HCT116 (cell line): ENCODE measurements around the gene TOMM40. TPM values are rescaled to one million over a fixed set of nuclear protein-coding genes. Genes with fewer than 3 reads are reported as not detected.

Source experiments
- ATAC-seq: fragments of 200-7000 bp; cut with Tn5 transposase; 2 replicates; pipeline ENCODE4 v1.9.1; 2020; ENCODE audit warnings: mild to moderate bottlenecking, moderate library complexity
- BruUV-seq: library from RNA; stranded (reverse); fragments of 400-500 nt; replicated peaks from 2 replicates; lab custom pipeline; 2021; lab: Mats Ljungman, UMichigan
- CTCF ChIA-PET: fragments of 300-600 bp; sonication (Branson Sonifier 250); formaldehyde crosslinking; loops from one replicate; lab custom pipeline; 2021; ENCODE audit warnings: antibody characterized with exemption; lab: Charles Lee
- POLR2A ChIA-PET: fragments of 300-600, 350-600 bp; sonication (Branson Sonifier 250); formaldehyde crosslinking; loops from one replicate; lab custom pipeline; 2021; ENCODE audit warnings: antibody characterized with exemption; lab: Charles Lee
- RAD21 ChIA-PET, 2 experiments: fragments of 300-600 bp; sonication (Branson Sonifier 250); formaldehyde crosslinking; loops; one replicate each; lab custom pipeline; 2023; ENCODE audit warnings: low total read pairs in 2 of 2; ENCODE audit not compliant: uncharacterized antibody in 2 of 2, unreplicated experiment in 2 of 2, low non-redundant PET in 1 of 2; lab: Charles Lee
- DNase-seq: peaks from one replicate; pipeline ENCODE4 v3.0.0-alpha.2; 2010; ENCODE audit warnings: low read depth, low spot score
- H2AFZ ChIP-seq: fragments of 200-600 bp; shearing (Covaris generic), sonication (generic); 2 replicates; pipeline ENCODE4 v1.6.1; 2017; ENCODE audit warnings: low read depth, mixed run types, mixed read lengths, antibody characterized with exemption, low read length; ENCODE audit not compliant: poor library complexity, severe bottlenecking
- H3K27ac ChIP-seq: 2 replicates; pipeline ENCODE4 v1.5.1; 2012; ENCODE audit warnings: low read depth, low read length
- H3K27me3 ChIP-seq: fragments of 200-600 bp; sonication (generic); 2 replicates; pipeline ENCODE4 v1.6.1; 2016; ENCODE audit warnings: mixed run types, low read length, mixed read lengths; ENCODE audit not compliant: insufficient read depth
- H3K36me3 ChIP-seq, 2 experiments: fragments of 200-500 bp in 1 of 2; fragments of 200-600 bp in 1 of 2; sonication (Bioruptor generic) in 1 of 2; sonication (generic) in 1 of 2; 2 replicates each; pipeline versions ENCODE4 v1.5.1 to v1.6.1; 2014 to 2016; ENCODE audit warnings: low read length in 2 of 2, inconsistent platforms in 1 of 2, mixed read lengths in 1 of 2, mixed run types in 1 of 2; ENCODE audit not compliant: insufficient read depth in 2 of 2, control insufficient read depth in 1 of 2
- H3K4me1 ChIP-seq, 2 experiments: fragments of 200-600 bp in 1 of 2; sonication (generic) in 1 of 2; 2 replicates each; pipeline versions ENCODE4 v1.5.1 to v1.6.1; 2012 to 2017; ENCODE audit warnings: low read length in 2 of 2, inconsistent platforms in 1 of 2, mild to moderate bottlenecking in 1 of 2, mixed read lengths in 1 of 2, mixed run types in 1 of 2, moderate library complexity in 1 of 2; ENCODE audit not compliant: insufficient read depth in 2 of 2, control insufficient read depth in 1 of 2
- H3K4me2 ChIP-seq: fragments of 200-600 bp; sonication (generic); 2 replicates; pipeline ENCODE4 v1.6.1; 2017; ENCODE audit warnings: mixed run types, low read length, mixed read lengths
- H3K4me3 ChIP-seq, 2 experiments: fragments of 200-600 bp in 1 of 2; sonication (generic) in 1 of 2; replicated peaks in 1 of 2; 2 replicates each; pipeline ENCODE4 v1.5.1; 2011 to 2016; ENCODE audit warnings: low read length in 2 of 2, control low read depth in 1 of 2, low read depth in 1 of 2, mild to moderate bottlenecking in 1 of 2, mixed read lengths in 1 of 2, mixed run types in 1 of 2
- H3K79me2 ChIP-seq: fragments of 200-600 bp; sonication (generic); 2 replicates; pipeline ENCODE4 v1.6.1; 2017; ENCODE audit warnings: mild to moderate bottlenecking, mixed run types, low read length, moderate library complexity, mixed read lengths; ENCODE audit not compliant: insufficient read depth
- H3K9ac ChIP-seq: fragments of 200-600 bp; sonication (generic); 2 replicates; pipeline ENCODE4 v1.6.1; 2016; ENCODE audit warnings: low read length, mixed read lengths
- H3K9me2 ChIP-seq: fragments of 200-600 bp; sonication (generic), shearing (Covaris generic); 2 replicates; pipeline ENCODE4 v1.6.1; 2017; ENCODE audit warnings: mixed run types, mild to moderate bottlenecking, moderate library complexity; ENCODE audit not compliant: insufficient read depth
- H3K9me3 ChIP-seq, 2 experiments: fragments of 200-500 bp in 1 of 2; fragments of 200-600 bp in 1 of 2; sonication (Bioruptor generic) in 1 of 2; sonication (generic) in 1 of 2; 2 replicates each; pipeline ENCODE4 v1.6.1; 2014 to 2017; ENCODE audit warnings: low read length in 2 of 2, mixed read lengths in 2 of 2, inconsistent platforms in 1 of 2, low read depth in 1 of 2, mild to moderate bottlenecking in 1 of 2, mixed run types in 1 of 2, moderate library complexity in 1 of 2; ENCODE audit not compliant: control insufficient read depth in 1 of 2, insufficient read depth in 1 of 2
- H4K20me1 ChIP-seq: fragments of 200-600 bp; sonication (generic), shearing (Covaris generic); 2 replicates; pipeline ENCODE4 v1.6.1; 2017; ENCODE audit warnings: mixed run types, mild to moderate bottlenecking, moderate library complexity; ENCODE audit not compliant: insufficient read depth
- CBX3 ChIP-seq: IDR thresholded peaks from 2 replicates; pipeline ENCODE4 v1.6.1; 2012; ENCODE audit warnings: low read depth
- CEBPB ChIP-seq: IDR thresholded peaks from 2 replicates; pipeline ENCODE4 v1.6.1; 2012; ENCODE audit warnings: low read depth
- EGR1 ChIP-seq: IDR thresholded peaks from 2 replicates; pipeline ENCODE4 v1.6.1; 2012; ENCODE audit warnings: low read depth
- POLR2AphosphoS5 ChIP-seq: IDR thresholded peaks from 2 replicates; pipeline ENCODE4 v1.6.1; 2011; ENCODE audit warnings: mild to moderate bottlenecking, low read depth, low read length, moderate library complexity
- RAD21 ChIP-seq: IDR thresholded peaks from 2 replicates; pipeline ENCODE4 v1.6.1; 2012; ENCODE audit warnings: low read depth, mild to moderate bottlenecking
- SIN3A ChIP-seq: IDR thresholded peaks from 2 replicates; pipeline ENCODE4 v1.6.1; 2012; ENCODE audit warnings: low read depth
- SP1 ChIP-seq: IDR thresholded peaks from 2 replicates; pipeline ENCODE4 v1.6.1; 2012; ENCODE audit warnings: low read depth
- SRF ChIP-seq: IDR thresholded peaks from 2 replicates; pipeline ENCODE4 v1.6.1; 2012; ENCODE audit warnings: low read depth
- TCF7L2 ChIP-seq: IDR thresholded peaks from 2 replicates; pipeline ENCODE4 v1.7.0; 2011; ENCODE audit warnings: borderline replicate concordance, inconsistent platforms; ENCODE audit not compliant: insufficient read depth, insufficient read length; ENCODE audit errors: extremely low read depth
- ZNF274 ChIP-seq: fragments of 200-500 bp; sonication (Bioruptor generic); IDR thresholded peaks from 2 replicates; pipeline ENCODE4 v1.6.1; 2014; ENCODE audit warnings: mild to moderate bottlenecking, low read depth, low read length, inconsistent platforms
- intact Hi-C: fragments of 100-400 bp; cut with micrococcal nuclease; formaldehyde crosslinking; loops from 2 replicates; pipeline ENCODE4 v1.10.0; 2022
- total RNA-seq: library from RNA; stranded (reverse); gene quantifications from one replicate; pipeline ENCODE4 v1.2.1, GENCODE V29; 2021; ENCODE audit not compliant: unreplicated experiment
- TF ChIP-seq, protein P1 (sequence below): IDR thresholded peaks from 2 replicates; pipeline ENCODE4 v1.6.1; 2012
- TF ChIP-seq, protein P2 (sequence below): IDR thresholded peaks from 2 replicates; pipeline ENCODE4 v1.6.1; 2012
- TF ChIP-seq, protein P3 (sequence below): IDR thresholded peaks from 2 replicates; pipeline ENCODE4 v1.6.1; 2011; ENCODE audit warnings: mild to moderate bottlenecking, low read length, moderate library complexity; ENCODE audit not compliant: insufficient replicate concordance; ENCODE audit errors: extremely low read depth
- TF ChIP-seq, protein P4 (sequence below), 3 experiments: fragments of 200-600 bp in 1 of 3; sonication (generic) in 1 of 3; IDR thresholded peaks in 2 of 3; conservative IDR thresholded peaks in 1 of 3; 2 replicates each; pipeline ENCODE4 v1.5.1; 2012 to 2017; ENCODE audit warnings: low read depth in 2 of 3, low read length in 2 of 3, antibody characterized with exemption in 1 of 3, borderline replicate concordance in 1 of 3, control low read depth in 1 of 3, mild to moderate bottlenecking in 1 of 3, mixed read lengths in 1 of 3, mixed run types in 1 of 3, moderate library complexity in 1 of 3; ENCODE audit not compliant: insufficient read depth in 1 of 3
- TF ChIP-seq, protein P5 (sequence below): IDR thresholded peaks from 2 replicates; pipeline ENCODE4 v1.6.1; 2012; ENCODE audit warnings: low read depth

Gene TOMM40
- total RNA-seq, 1 experiment from 2014 or later: 178 TPM

DNA sequence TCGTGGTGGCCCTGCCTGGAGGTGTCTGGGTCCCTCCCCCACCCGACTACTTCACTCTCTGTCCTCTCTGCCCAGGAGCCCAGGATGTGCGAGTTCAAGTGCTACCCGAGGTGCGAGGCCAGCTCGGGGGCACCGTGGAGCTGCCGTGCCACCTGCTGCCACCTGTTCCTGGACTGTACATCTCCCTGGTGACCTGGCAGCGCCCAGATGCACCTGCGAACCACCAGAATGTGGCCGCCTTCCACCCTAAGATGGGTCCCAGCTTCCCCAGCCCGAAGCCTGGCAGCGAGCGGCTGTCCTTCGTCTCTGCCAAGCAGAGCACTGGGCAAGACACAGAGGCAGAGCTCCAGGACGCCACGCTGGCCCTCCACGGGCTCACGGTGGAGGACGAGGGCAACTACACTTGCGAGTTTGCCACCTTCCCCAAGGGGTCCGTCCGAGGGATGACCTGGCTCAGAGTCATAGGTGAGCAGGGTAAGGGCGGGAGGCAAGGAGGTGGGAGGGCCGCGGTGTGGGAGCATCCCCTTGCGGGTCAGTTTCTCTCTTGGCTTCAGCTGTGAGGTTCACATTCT lies 25.8 kb upstream of the TOMM40 start:
- Histone ChIP-seq H3K4me1 (peaks cover 17 to 36% of the 10 kb centered on the region in 2 experiments), H4K20me1 (no peaks in the 10 kb centered on the region), H3K36me3 (peaks cover 2 to 5% of the 10 kb centered on the region in 2 experiments; a peak in 2 of 4 replicates), H3K9ac (no peak overlapping the region), H3K9me2 (no peaks in the 10 kb centered on the region), H3K79me2 (peaks cover 29% of the 10 kb centered on the region), H3K27ac (no peak overlapping the region; the same call in 1 of the 2 replicates), H3K27me3 (no peaks in the 10 kb centered on the region), H3K9me3 (no peaks in the 10 kb centered on the region), H3K4me2 (no peak overlapping the region), H2AFZ (no peak overlapping the region), H3K4me3 (no peak overlapping the region)
- intact Hi-C loops: no loop called here
- TF ChIP-seq CBX3 (no peak), SRF (no peak), ZNF274 (no peak), SP1 (no peak), CEBPB (no peak), TCF7L2 (no peak), EGR1 (no peak), SIN3A (no peak), RAD21 (no peak), POLR2AphosphoS5 (no peak)
- TF ChIP-seq, protein P1, sequence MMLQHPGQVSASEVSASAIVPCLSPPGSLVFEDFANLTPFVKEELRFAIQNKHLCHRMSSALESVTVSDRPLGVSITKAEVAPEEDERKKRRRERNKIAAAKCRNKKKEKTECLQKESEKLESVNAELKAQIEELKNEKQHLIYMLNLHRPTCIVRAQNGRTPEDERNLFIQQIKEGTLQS: no peak
- TF ChIP-seq, protein P2, sequence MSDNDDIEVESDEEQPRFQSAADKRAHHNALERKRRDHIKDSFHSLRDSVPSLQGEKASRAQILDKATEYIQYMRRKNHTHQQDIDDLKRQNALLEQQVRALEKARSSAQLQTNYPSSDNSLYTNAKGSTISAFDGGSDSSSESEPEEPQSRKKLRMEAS: no peak
- TF ChIP-seq, protein P3, sequence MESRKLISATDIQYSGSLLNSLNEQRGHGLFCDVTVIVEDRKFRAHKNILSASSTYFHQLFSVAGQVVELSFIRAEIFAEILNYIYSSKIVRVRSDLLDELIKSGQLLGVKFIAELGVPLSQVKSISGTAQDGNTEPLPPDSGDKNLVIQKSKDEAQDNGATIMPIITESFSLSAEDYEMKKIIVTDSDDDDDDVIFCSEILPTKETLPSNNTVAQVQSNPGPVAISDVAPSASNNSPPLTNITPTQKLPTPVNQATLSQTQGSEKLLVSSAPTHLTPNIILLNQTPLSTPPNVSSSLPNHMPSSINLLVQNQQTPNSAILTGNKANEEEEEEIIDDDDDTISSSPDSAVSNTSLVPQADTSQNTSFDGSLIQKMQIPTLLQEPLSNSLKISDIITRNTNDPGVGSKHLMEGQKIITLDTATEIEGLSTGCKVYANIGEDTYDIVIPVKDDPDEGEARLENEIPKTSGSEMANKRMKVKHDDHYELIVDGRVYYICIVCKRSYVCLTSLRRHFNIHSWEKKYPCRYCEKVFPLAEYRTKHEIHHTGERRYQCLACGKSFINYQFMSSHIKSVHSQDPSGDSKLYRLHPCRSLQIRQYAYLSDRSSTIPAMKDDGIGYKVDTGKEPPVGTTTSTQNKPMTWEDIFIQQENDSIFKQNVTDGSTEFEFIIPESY: no peak
- TF ChIP-seq, protein P4, sequence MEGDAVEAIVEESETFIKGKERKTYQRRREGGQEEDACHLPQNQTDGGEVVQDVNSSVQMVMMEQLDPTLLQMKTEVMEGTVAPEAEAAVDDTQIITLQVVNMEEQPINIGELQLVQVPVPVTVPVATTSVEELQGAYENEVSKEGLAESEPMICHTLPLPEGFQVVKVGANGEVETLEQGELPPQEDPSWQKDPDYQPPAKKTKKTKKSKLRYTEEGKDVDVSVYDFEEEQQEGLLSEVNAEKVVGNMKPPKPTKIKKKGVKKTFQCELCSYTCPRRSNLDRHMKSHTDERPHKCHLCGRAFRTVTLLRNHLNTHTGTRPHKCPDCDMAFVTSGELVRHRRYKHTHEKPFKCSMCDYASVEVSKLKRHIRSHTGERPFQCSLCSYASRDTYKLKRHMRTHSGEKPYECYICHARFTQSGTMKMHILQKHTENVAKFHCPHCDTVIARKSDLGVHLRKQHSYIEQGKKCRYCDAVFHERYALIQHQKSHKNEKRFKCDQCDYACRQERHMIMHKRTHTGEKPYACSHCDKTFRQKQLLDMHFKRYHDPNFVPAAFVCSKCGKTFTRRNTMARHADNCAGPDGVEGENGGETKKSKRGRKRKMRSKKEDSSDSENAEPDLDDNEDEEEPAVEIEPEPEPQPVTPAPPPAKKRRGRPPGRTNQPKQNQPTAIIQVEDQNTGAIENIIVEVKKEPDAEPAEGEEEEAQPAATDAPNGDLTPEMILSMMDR (IDR thresholded peaks at IDR 0.05 in 2 of 3, conservative IDR thresholded peaks at IDR 0.05 in 1 of 3; ENCODE audit: borderline replicate concordance in 1 of 3, insufficient read depth in 1 of 3, low read depth in 2 of 3, low read length in 2 of 3): no peak
- TF ChIP-seq, protein P5, sequence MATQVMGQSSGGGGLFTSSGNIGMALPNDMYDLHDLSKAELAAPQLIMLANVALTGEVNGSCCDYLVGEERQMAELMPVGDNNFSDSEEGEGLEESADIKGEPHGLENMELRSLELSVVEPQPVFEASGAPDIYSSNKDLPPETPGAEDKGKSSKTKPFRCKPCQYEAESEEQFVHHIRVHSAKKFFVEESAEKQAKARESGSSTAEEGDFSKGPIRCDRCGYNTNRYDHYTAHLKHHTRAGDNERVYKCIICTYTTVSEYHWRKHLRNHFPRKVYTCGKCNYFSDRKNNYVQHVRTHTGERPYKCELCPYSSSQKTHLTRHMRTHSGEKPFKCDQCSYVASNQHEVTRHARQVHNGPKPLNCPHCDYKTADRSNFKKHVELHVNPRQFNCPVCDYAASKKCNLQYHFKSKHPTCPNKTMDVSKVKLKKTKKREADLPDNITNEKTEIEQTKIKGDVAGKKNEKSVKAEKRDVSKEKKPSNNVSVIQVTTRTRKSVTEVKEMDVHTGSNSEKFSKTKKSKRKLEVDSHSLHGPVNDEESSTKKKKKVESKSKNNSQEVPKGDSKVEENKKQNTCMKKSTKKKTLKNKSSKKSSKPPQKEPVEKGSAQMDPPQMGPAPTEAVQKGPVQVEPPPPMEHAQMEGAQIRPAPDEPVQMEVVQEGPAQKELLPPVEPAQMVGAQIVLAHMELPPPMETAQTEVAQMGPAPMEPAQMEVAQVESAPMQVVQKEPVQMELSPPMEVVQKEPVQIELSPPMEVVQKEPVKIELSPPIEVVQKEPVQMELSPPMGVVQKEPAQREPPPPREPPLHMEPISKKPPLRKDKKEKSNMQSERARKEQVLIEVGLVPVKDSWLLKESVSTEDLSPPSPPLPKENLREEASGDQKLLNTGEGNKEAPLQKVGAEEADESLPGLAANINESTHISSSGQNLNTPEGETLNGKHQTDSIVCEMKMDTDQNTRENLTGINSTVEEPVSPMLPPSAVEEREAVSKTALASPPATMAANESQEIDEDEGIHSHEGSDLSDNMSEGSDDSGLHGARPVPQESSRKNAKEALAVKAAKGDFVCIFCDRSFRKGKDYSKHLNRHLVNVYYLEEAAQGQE: no peak
- CTCF ChIA-PET: no interaction called here
- POLR2A ChIA-PET: no interaction called here
- ATAC-seq: no peak
- no TSS peak for BruUV-seq
- no peak for DNase-seq
- RAD21 ChIA-PET: no interaction called here
